H54 (cell line): Measurements from ENCODE around the gene HMG20B.
"Not testable (repeated sequence)": the region's sequence is repeated elsewhere in the genome, so short reads cannot be mapped to it uniquely, and the experiment has no call there.

Source experiments
- DNase-seq: peaks from one replicate; pipeline ENCODE4 v3.0.0; 2011; ENCODE audit warnings: low spot score, mixed read lengths; ENCODE audit not compliant: insufficient read length
- FAIRE-seq: peaks from 3 replicates; lab custom pipeline; 2011; peaks lifted over from hg19 to GRCh38; lab: Jason Lieb, UNC
- POLR2A ChIP-seq: IDR thresholded peaks from 2 replicates; pipeline ENCODE4 v1.6.1; 2011; ENCODE audit warnings: low read depth, mild to moderate bottlenecking, low read length

Gene HMG20B

GRCh38 chr19:3572855-3573161, at the start of gene HMG20B:
Gene HMG20B (plus strand): TSS chr19:3572944. CDS start chr19:3573310, 366 bp downstream.
- FAIRE-seq = no peak
- no peak for TF ChIP-seq POLR2A

GRCh38 chr19:3523361-3524077, 49.2 kb upstream of the HMG20B start:
- TF ChIP-seq POLR2A = no peak
- FAIRE-seq = no peak
- DNase-seq = no peak

More at GRCh38 chr19:3572855-3573161, at the start of gene HMG20B:
- no peak for DNase-seq

DNA sequence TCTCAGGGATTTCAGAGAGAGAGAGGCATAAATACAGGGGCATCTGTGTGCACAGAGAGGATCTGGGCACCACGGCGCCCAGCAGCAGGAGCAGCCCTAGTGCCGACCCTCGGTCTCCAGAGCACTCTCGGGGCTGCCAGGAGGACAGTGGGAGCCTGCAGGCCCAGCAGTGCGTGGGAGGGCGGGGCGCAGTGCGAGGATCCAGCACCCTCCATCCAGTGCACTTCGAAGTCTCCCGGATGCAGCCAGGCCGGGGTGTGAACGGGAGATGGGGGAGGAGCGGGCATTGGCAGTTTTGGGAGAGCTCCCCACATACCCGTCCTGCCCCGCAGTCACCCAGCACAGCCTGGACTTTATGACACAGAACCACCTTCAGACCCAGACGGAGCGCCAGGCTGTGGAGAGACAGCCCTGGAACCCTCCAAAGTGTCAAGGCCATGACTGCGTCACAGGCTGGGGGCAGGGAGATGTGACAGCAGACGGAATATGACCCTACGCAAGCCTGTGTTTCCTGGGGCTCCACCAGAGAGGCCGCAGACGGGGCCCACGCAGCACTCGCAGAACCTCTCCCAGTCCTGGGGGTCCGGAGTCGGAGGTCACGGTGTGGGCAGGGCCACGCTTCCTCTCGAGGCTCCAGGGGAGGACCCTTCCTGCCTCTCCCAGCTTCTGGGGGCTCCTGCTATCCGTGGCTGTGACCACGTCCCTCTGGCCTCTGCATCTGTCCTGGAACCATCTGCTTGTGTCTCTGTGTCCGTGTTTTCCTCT, 48.5 kb upstream of the HMG20B start:
- DNase-seq (no peak), FAIRE-seq (no peak)
- no peak for TF ChIP-seq POLR2A

DNA sequence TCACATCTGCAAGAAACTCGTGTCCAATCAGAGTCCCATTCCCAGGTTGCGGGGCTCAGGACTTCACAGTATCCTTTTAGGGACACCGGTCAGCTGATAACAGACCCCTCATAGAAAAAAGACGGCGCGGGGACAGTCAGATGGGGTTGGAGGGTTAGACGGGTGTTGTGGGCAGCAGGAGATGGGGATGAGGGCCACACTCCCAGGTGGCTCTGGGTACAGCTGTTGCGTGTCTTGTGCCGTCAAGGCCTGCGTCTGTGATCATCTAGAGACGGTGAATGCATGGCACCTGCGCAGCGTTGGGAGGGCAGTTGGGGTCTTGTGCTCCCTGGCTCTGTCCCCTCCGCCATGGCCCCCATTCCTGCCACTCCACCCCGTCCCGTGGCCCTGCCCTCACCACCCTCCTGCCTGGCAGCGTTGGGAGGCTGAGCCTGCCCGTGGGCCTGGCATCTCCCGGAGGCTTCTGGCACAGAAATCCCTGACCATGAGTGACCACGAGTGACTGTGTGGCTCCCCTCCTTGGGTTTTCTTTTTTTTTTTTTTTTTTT, 47.8 kb upstream of the HMG20B start:
- TF ChIP-seq POLR2A = no peak
- FAIRE-seq = no peak
- DNase-seq = no peak

DNA sequence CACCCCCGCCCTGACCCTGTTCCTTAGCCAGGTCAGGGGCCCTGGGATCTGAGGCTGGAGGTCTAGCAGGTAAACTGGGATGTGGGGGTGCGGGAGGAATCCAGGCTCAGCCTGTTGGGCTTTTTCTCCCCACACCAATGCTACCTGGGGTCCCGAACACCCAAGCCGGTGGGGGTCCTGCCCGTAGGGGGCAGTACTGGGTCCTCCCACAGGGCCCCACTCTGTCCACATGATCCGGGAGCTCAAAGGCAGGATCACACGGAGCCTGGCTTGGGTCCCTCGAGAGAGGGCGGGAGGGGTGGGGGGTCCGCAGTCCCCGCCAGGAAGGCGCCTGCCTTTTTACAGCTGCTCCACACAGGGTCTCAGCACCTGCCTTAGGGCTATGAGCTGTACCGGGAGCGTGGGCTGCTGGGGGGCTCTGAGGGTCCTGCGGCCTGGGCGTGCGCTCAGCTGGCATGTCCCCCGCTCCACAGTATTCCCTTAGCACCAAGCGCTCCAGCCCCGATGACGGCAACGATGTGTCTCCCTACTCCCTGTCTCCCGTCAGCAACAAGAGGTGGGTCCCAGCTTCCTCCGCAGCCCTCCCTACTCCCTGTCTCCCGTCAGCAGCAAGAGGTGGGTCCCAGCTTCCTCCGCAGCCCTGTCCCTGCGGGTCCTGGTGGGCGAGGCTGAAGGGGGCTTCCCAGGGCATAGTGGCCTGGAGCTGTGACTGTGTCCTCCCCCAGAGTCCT, 46.1 kb upstream of the HMG20B start:
- DNase-seq (no peak), FAIRE-seq (no peak)
- no peak for TF ChIP-seq POLR2A

- no peak for TF ChIP-seq POLR2A
- DNase-seq = no peak
- FAIRE-seq = no peak
These were observed 45.4 kb upstream of the HMG20B start for GRCh38 chr19:3527238-3527910.

- FAIRE-seq = no peak
- no peak for TF ChIP-seq POLR2A
- no peak for DNase-seq
These were observed 44.7 kb upstream of the HMG20B start for GRCh38 chr19:3528080-3528479.

DNA sequence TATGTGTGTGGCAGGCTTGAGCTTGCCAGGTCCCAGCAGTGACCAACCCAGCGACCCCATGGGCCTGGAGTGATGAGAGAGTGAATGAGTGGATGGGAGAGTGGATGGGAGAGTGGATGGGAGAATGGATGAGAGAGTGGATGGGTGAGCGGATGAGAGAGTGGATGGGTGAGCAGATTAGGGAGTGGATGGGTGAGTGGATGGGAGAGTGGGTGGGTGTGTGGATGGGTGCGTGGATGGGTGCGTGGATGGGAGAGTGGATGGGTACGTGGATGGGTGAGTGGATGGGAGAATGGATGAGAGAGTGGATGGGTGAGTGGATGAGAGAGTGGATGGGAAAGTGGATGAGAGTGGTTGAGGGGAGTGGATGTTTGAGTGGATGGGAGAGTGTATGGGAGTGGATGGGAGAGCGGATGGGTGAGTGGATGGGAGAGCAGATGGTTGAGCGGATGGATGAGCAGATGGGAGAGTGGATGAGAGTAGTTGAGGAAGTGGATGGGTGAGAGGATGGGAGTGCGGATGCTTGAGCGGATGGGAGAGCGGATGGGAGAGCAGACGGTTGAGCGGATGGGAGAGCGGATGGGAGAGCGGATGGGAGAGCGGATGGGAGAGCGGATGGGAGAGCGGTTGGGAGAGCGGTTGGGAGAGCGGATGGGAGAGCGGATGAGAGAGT, 44.1 kb upstream of the HMG20B start:
- FAIRE-seq (no peak), DNase-seq (no peak)
- TF ChIP-seq POLR2A = no peak

- FAIRE-seq, DNase-seq: not testable (repeated sequence)
These were observed 43.4 kb upstream of the HMG20B start for GRCh38 chr19:3529299-3529698.

GRCh38 chr19:3530389-3530788, 42.4 kb upstream of the HMG20B start:
- no peak for TF ChIP-seq POLR2A
- DNase-seq (no peak), FAIRE-seq (no peak)

GRCh38 chr19:3531716-3532115, 41.0 kb upstream of the HMG20B start:
- TF ChIP-seq POLR2A = no peak

GRCh38 chr19:3532154-3532786, 40.5 kb upstream of the HMG20B start:
- FAIRE-seq (no peak), DNase-seq (no peak)
- no peak for TF ChIP-seq POLR2A

More at GRCh38 chr19:3531716-3532115, 41.0 kb upstream of the HMG20B start:
- DNase-seq (no peak), FAIRE-seq (no peak)
